Tongue (tissue), 2 donors: ENCODE results near the gene DRGX. TPM values are rescaled to one million over a fixed set of nuclear protein-coding genes. Genes with fewer than 3 reads are reported as not detected.

Source experiments
- DNase-seq: peaks from one replicate; pipeline ENCODE4 v3.0.0-alpha.2; 2015
- total RNA-seq: library from RNA; depleted of rRNA; stranded (reverse); fragments of >200 nt; gene quantifications from one replicate; pipeline ENCODE4 v1.2.3, GENCODE V29; 2014

DRGX gene
- total RNA-seq, 1 donor from 2014 or later = not detected

DNA sequence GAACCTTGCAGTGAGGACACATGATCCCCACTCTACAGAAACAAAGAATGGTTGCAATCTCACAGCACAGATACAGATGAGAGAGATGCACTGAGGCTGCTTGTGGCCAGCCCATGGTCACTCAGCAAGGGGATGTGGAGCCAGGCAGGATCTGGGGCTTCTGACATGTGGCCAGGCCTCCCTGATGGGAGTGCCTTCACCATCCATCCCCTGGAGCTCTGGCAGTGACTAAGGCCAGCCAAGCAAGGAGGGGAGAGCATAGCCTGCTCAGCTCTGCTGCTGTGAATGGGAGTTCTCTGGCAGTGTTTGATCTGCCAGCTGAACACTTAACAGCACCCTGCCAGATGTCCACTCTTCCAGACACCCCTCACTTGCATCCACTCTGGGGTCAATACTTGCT, 77.1 kb downstream of the DRGX start:
- no peak for DNase-seq

DNA sequence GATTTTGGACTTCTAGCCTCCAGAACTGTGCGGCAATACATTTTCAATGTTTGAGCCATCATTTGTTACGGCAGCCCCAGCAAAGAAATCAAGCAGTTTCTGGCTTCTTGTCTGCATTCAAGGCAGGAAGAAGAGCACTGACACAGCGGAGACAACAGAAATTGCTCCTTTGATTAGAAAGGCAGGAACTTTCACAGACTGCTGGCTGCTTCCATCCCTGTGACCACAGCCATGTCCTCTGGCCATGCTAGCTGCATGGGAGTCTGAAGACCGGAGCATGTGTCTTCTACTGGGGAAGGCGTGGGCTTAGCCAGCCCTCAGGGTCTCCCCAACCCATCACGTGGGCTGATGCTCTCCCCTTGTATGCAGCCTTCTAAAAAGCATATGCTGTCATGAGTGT, 77.9 kb downstream of the DRGX start:
- no peak for DNase-seq

DNA sequence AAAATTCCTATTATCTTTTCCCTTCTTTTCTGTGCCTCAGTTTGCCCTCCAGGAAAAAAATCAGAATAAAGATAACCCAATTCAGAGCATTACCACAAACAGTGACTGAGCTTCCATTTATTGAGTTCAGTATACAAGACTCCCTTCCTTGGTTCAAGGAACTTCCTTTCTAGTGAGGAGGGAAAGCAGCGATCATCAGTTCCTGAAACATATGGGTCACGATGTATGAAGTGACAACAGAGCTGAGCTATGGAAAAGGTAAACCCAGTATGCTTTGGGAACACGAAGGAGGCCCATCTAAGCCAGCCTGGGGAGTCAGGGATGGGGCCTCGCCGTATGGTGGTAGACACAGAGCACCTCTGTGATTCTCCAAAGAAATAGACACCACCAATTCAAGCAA, 81.1 kb downstream of the DRGX start:
- DNase-seq = no peak

Other genes starting within 250 kb of the DRGX start
- 8.7 TPM for gene TMEM273, start 207.7 kb downstream of the DRGX start, total RNA-seq
- gene C10orf71, start 96.9 kb downstream of the DRGX start, total RNA-seq = 23.3 TPM
- 17.8 TPM for gene ERCC6, start 143.0 kb upstream of the DRGX start, total RNA-seq
- gene SLC18A3, start 214.2 kb upstream of the DRGX start, total RNA-seq = 0.31 TPM
- gene CHAT, start 217.9 kb upstream of the DRGX start, total RNA-seq = not detected